ENCODE measurements around the gene PSD. TPM values are rescaled to one million over a fixed set of nuclear protein-coding genes. Genes with fewer than 3 reads are reported as not detected.

PSD gene
- total and polyA plus RNA-seq, 10 of the 15 experiments (the other 5 are each of a cell fraction or from before 2014, with no cell fraction given) = 0.11 to 2.0 (median 0.49) TPM; not detected in 2

GRCh38 chr10:102450374-102451104, 32.0 kb upstream of the PSD start (continued):
- TF ChIP-seq, protein P1, sequence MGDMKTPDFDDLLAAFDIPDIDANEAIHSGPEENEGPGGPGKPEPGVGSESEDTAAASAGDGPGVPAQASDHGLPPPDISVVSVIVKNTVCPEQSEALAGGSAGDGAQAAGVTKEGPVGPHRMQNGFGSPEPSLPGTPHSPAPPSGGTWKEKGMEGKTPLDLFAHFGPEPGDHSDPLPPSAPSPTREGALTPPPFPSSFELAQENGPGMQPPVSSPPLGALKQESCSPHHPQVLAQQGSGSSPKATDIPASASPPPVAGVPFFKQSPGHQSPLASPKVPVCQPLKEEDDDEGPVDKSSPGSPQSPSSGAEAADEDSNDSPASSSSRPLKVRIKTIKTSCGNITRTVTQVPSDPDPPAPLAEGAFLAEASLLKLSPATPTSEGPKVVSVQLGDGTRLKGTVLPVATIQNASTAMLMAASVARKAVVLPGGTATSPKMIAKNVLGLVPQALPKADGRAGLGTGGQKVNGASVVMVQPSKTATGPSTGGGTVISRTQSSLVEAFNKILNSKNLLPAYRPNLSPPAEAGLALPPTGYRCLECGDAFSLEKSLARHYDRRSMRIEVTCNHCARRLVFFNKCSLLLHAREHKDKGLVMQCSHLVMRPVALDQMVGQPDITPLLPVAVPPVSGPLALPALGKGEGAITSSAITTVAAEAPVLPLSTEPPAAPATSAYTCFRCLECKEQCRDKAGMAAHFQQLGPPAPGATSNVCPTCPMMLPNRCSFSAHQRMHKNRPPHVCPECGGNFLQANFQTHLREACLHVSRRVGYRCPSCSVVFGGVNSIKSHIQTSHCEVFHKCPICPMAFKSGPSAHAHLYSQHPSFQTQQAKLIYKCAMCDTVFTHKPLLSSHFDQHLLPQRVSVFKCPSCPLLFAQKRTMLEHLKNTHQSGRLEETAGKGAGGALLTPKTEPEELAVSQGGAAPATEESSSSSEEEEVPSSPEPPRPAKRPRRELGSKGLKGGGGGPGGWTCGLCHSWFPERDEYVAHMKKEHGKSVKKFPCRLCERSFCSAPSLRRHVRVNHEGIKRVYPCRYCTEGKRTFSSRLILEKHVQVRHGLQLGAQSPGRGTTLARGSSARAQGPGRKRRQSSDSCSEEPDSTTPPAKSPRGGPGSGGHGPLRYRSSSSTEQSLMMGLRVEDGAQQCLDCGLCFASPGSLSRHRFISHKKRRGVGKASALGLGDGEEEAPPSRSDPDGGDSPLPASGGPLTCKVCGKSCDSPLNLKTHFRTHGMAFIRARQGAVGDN (IDR thresholded peaks at IDR 0.05) = peak; percentile 96
- no peak for TF ChIP-seq ZNF274 (IDR thresholded peaks at IDR 0.05; ENCODE audit: insufficient read depth, insufficient read length)

DNA sequence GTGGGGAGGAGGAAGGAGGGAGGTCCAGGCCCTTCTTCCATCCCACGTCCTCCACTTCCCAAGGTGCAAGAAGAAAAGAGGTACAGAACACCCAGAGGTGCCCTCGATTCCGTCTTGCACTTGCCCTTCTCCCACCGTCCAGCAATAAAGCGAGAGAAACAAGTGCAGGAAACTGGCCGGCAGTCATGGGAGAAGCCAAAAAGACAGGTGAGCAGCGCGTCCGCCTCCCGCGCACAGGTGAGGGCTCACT, 31.5 kb upstream of the PSD start:
- Histone ChIP-seq H3K36me3 (ENCODE audit: control insufficient read depth in 2 of 2, insufficient read depth in 2 of 2, low read length in 1 of 2) (no peaks in the 10 kb centered on the region; a peak in 1 of 4 replicates), H3K9ac (ENCODE audit: control insufficient read depth, insufficient read depth, low read length) (peak overlapping the region; percentile 90), H3K9me3 (replicated peaks; ENCODE audit: control insufficient read depth, insufficient read depth, low read length) (no peaks in the 10 kb centered on the region), H3K27ac (ENCODE audit: control insufficient read depth, insufficient read depth) (peak overlapping the region; percentile 88), H3K27me3 (replicated peaks in 1 of 2; ENCODE audit: control insufficient read depth in 2 of 2, insufficient read depth in 2 of 2, low read length in 1 of 2) (no peaks in the 10 kb centered on the region), H4K20me1 (ENCODE audit: control insufficient read depth, insufficient read depth) (no peaks in the 10 kb centered on the region), H3K4me3 (peak overlapping the region; percentile 99), H3K4me2 (ENCODE audit: control insufficient read depth, insufficient read depth) (peak overlapping the region; percentile 95), H3K4me1 (ENCODE audit: control insufficient read depth, insufficient read depth, low read length) (peaks cover 18% of the 10 kb centered on the region), H3K79me2 (ENCODE audit: control insufficient read depth, insufficient read depth, low read length) (peaks cover 21% of the 10 kb centered on the region), H2AFZ (ENCODE audit: control insufficient read depth, low read depth, low read length) (peak overlapping the region; percentile 85)
- intact Hi-C loops (cut with micrococcal nuclease; ENCODE audit: unreplicated experiment) (loop anchor here (2.0 kb wide), 2 partner anchors 17 to 53 kb away; partner anchors contain the start of genes ACTR1A, CUEDC2 and SUFU), in situ Hi-C loops (cut with MboI) (no loop called here)
- 0% methylated on average over 11 of the region's 11 CpGs for WGBS (ENCODE audit: insufficient coverage, insufficient replicate concordance, low lambda C conversion rate, missing lambda C conversion rate)
- peak; percentile 1; the same call in 1 of the 3 replicates for ATAC-seq
- POLR2A ChIA-PET = interaction anchor here (0.5 to 6.1 kb wide), 22 partner anchors 9 to 399 kb away, joined by 3 to 69 read pairs (median 5); partner anchors contain the start of genes ACTR1A, CUEDC2, FBXL15 and GBF1
- CTCF ChIA-PET = interaction anchor here (0.6 to 4.0 kb wide), 13 partner anchors 9 to 172 kb away, joined by 3 to 21 read pairs (median 4); partner anchors contain the start of genes ACTR1A, CUEDC2 and FBXL15
- TF ChIP-seq, protein P2, sequence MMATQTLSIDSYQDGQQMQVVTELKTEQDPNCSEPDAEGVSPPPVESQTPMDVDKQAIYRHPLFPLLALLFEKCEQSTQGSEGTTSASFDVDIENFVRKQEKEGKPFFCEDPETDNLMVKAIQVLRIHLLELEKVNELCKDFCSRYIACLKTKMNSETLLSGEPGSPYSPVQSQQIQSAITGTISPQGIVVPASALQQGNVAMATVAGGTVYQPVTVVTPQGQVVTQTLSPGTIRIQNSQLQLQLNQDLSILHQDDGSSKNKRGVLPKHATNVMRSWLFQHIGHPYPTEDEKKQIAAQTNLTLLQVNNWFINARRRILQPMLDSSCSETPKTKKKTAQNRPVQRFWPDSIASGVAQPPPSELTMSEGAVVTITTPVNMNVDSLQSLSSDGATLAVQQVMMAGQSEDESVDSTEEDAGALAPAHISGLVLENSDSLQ (IDR thresholded peaks at IDR 0.05) = 0 out of 2 replicates have a peak, but pooled peaks have one; percentile 10
- TF ChIP-seq POLR2AphosphoS5 (IDR thresholded peaks at IDR 0.05; ENCODE audit: low read length) = peak; percentile 83; the same call in 1 of the 2 replicates
- no peak for TF ChIP-seq MXI1 (IDR thresholded peaks at IDR 0.05; ENCODE audit: low read depth, low read length)
- no peak for TF ChIP-seq ZNF592 (IDR thresholded peaks at IDR 0.05)
- TF ChIP-seq CBFB (IDR thresholded peaks at IDR 0.05; ENCODE audit: low read depth) = 0 out of 2 replicates have a peak, but pooled peaks have one; percentile 25
- TF ChIP-seq USF1 (IDR thresholded peaks at IDR 0.05; ENCODE audit: borderline replicate concordance, extremely low read length, insufficient read depth, low read depth, low read length) = no peak
- no peak for DNase-seq (ENCODE audit: low read depth, low spot score)
- SMC1A ChIA-PET (ENCODE audit: uncharacterized antibody, unreplicated experiment) = interaction anchor here (0.6 to 3.4 kb wide), 7 partner anchors 12 to 96 kb away, joined by 3 to 23 read pairs (median 4); partner anchors contain the start of genes ACTR1A, CUEDC2 and NFKB2
- FAIRE-seq = no peak
- TSS peak; percentile 68 for BruUV-seq (replicated peaks)
- RAD21 ChIA-PET (ENCODE audit: unreplicated experiment) = interaction anchor here (0.7 to 3.7 kb wide), 10 partner anchors 11 to 925 kb away, joined by 4 to 20 read pairs (median 7); partner anchors contain the start of genes CUEDC2, FBXL15 and SUFU

Data from GM12878 (cell line).